K562 (cell line): ENCODE results near the gene CLEC18B. TPM values are rescaled to one million over a fixed set of nuclear protein-coding genes. Genes with fewer than 3 reads are reported as not detected.

Experiments used
- ATAC-seq: fragments of 200-7000 bp; cut with Tn5 transposase; 3 replicates; pipeline ENCODE4 v1.9.1; 2020; ENCODE audit warnings: moderate library complexity
- BruUV-seq: library from RNA; stranded (reverse); fragments of 400-500 nt; replicated peaks from 2 replicates; lab custom pipeline; 2021; lab: Mats Ljungman, UMichigan
- CTCF ChIA-PET: fragments of 300-600 bp; formaldehyde crosslinking; extraction: SDS; loops from one replicate; lab custom pipeline; 2021; ENCODE audit warnings: low intra/inter-chr PET ratio; lab: Yijun Ruan, JAX
- POLR2A ChIA-PET: fragments of 300-600, 350-650 bp; sonication (Branson Sonifier 250); formaldehyde crosslinking; extraction: SDS; loops from one replicate; lab custom pipeline; 2021; ENCODE audit warnings: antibody characterized with exemption, inconsistent platforms; lab: Yijun Ruan, JAX
- DNase-seq, 4 experiments: peaks; one replicate each; pipeline versions ENCODE4 v3.0.0 to v3.0.0-alpha.2; 2011 to 2018; ENCODE audit warnings: low spot score in 3 of 4, mixed read lengths in 3 of 4; ENCODE audit errors: extremely low read depth in 1 of 4
- FAIRE-seq: peaks from 2 replicates; lab custom pipeline; 2011; peaks lifted over from hg19 to GRCh38; lab: Jason Lieb, UNC
- H2AFZ ChIP-seq: 2 replicates; pipeline ENCODE4 v1.6.0; 2011; ENCODE audit warnings: low read depth, low read length, control low read depth, inconsistent platforms
- H3K27ac ChIP-seq: fragments of 200-600 bp; 3 replicates; pipeline ENCODE4 v1.8.0; 2011; ENCODE audit warnings: low read depth, mild to moderate bottlenecking, control low read depth, inconsistent platforms, low read length, moderate library complexity, mixed read lengths; ENCODE audit errors: extremely low read depth
- H3K27me3 ChIP-seq, 2 experiments: fragments of 300-600 bp in 1 of 2; 2 replicates in 1 of 2; 3 replicates in 1 of 2; pipeline versions ENCODE4 v1.6.0 to v1.8.0; 2011; ENCODE audit warnings: inconsistent platforms in 2 of 2, low read length in 2 of 2, mild to moderate bottlenecking in 1 of 2, mixed read lengths in 1 of 2, moderate library complexity in 1 of 2; ENCODE audit not compliant: control insufficient read depth in 2 of 2, insufficient read depth in 2 of 2
- H3K36me3 ChIP-seq: fragments of 300-600 bp; 3 replicates; pipeline ENCODE4 v1.8.0; 2011; ENCODE audit warnings: mild to moderate bottlenecking, low read length, inconsistent platforms; ENCODE audit not compliant: control insufficient read depth, insufficient read depth
- H3K4me1 ChIP-seq, 2 experiments: fragments of 200-600 bp in 1 of 2; replicated peaks in 1 of 2; 2 replicates in 1 of 2; 3 replicates in 1 of 2; pipeline versions ENCODE4 v1.5.1 to v1.8.0; 2011; ENCODE audit warnings: inconsistent platforms in 2 of 2, low read length in 2 of 2, mild to moderate bottlenecking in 1 of 2, mixed read lengths in 1 of 2, moderate library complexity in 1 of 2; ENCODE audit not compliant: control insufficient read depth in 2 of 2, insufficient read depth in 2 of 2
- H3K4me2 ChIP-seq: 2 replicates; pipeline ENCODE4 v1.6.1; 2011; ENCODE audit warnings: low read length, control low read depth, inconsistent platforms, mixed read lengths; ENCODE audit not compliant: insufficient read depth
- H3K4me3 ChIP-seq: fragments of 200-600 bp; sonication (generic), shearing (Covaris generic); 2 replicates; pipeline ENCODE4 v1.5.1; 2016; ENCODE audit warnings: control low read depth, inconsistent platforms
- H3K79me2 ChIP-seq: fragments of 200-600 bp; 3 replicates; pipeline ENCODE4 v1.8.0; 2011; ENCODE audit warnings: low read length, inconsistent platforms; ENCODE audit not compliant: control insufficient read depth, insufficient read depth
- H3K9ac ChIP-seq, 2 experiments: 2 replicates each; pipeline versions ENCODE4 v1.6.0 to v1.6.1; 2011; ENCODE audit warnings: low read depth in 2 of 2, low read length in 2 of 2, control low read depth in 1 of 2, inconsistent platforms in 1 of 2, mild to moderate bottlenecking in 1 of 2, mixed read lengths in 1 of 2; ENCODE audit not compliant: insufficient read depth in 1 of 2
- H3K9me1 ChIP-seq: one replicate; pipeline ENCODE4 v1.6.0; 2011; ENCODE audit warnings: inconsistent platforms, mild to moderate bottlenecking, low read length, moderate library complexity; ENCODE audit not compliant: control insufficient read depth, insufficient read depth
- H3K9me3 ChIP-seq: replicated peaks from 2 replicates; pipeline ENCODE4 v1.5.1; 2011; ENCODE audit warnings: low read depth, low read length, inconsistent platforms; ENCODE audit not compliant: control insufficient read depth, insufficient read depth
- H4K20me1 ChIP-seq: replicated peaks from 2 replicates; pipeline ENCODE4 v1.6.1; 2011; ENCODE audit warnings: low read length, inconsistent platforms, mixed read lengths; ENCODE audit not compliant: control insufficient read depth, insufficient read depth
- DNMT1 ChIP-seq: fragments of 450-650 bp; IDR thresholded peaks from 2 replicates; pipeline ENCODE4 v1.6.1; 2016; ENCODE audit warnings: antibody characterized with exemption, mild to moderate bottlenecking
- GABPA ChIP-seq: fragments of 200-800 bp; sonication (Bioruptor generic); conservative IDR thresholded peaks from 2 replicates; pipeline ENCODE4 v1.6.1; 2016; ENCODE audit warnings: low read depth, missing genetic modification characterization, missing compliant biosample characterization
- HDAC6 ChIP-seq: IDR thresholded peaks from 2 replicates; pipeline ENCODE4 v1.6.1; 2012; ENCODE audit warnings: low read depth, mild to moderate bottlenecking, control low read depth, inconsistent platforms, low read length, moderate library complexity
- LEF1 ChIP-seq: fragments of 450-650 bp; IDR thresholded peaks from 2 replicates; pipeline ENCODE4 v1.6.1; 2016; ENCODE audit warnings: mild to moderate bottlenecking
- NFYB ChIP-seq: IDR thresholded peaks from 2 replicates; pipeline ENCODE4 v1.6.1; 2011; ENCODE audit warnings: mild to moderate bottlenecking, moderate library complexity; ENCODE audit not compliant: insufficient read length; ENCODE audit errors: extremely low read depth
- SIX5 ChIP-seq, 2 experiments: IDR thresholded peaks; 2 replicates each; pipeline ENCODE4 v1.6.1; 2011; ENCODE audit warnings: low read length in 2 of 2, borderline replicate concordance in 1 of 2, low read depth in 1 of 2, mild to moderate bottlenecking in 1 of 2, moderate library complexity in 1 of 2; ENCODE audit not compliant: insufficient read depth in 1 of 2
- TGIF2 ChIP-seq: sonication (generic); formaldehyde crosslinking; IDR thresholded peaks from 2 replicates; pipeline ENCODE4 v1.8.1; 2022; ENCODE audit warnings: mild to moderate bottlenecking, missing genetic modification reagents, moderate library complexity
- WHSC1 ChIP-seq: IDR thresholded peaks from one replicate; pipeline ENCODE4 v1.6.1; 2012; ENCODE audit warnings: low read length, control low read depth, inconsistent platforms
- ZSCAN29 ChIP-seq: fragments of 450-650 bp; IDR thresholded peaks from 2 replicates; pipeline ENCODE4 v1.6.1; 2017
- WGBS: fragments of 100-300 bp; shearing (Covaris generic); methylation state at CpG from one replicate; pipeline ENCODE4 v1.1.6; 2016; ENCODE audit warnings: low coverage, mixed read lengths; ENCODE audit not compliant: insufficient coverage; ENCODE audit errors: missing lambda C conversion rate; 5-methylcytosine and 5-hydroxymethylcytosine counted together
- in situ Hi-C: fragments of 300-500 bp; cut with MboI; formaldehyde crosslinking; loops from 4 replicates; pipeline ENCODE4 v1.15.0; 2018; ENCODE audit warnings: inconsistent platforms, mixed read lengths
- intact Hi-C: fragments of 100-400 bp; cut with micrococcal nuclease; formaldehyde crosslinking; loops from 2 replicates; pipeline ENCODE4 v1.14.2; 2022
- polyA plus RNA-seq, 8 experiments: library from polyadenylated mRNA; depleted of rRNA in 4 of 8; stranded (reverse) in 5 of 8; unstranded in 3 of 8; fragments of >200 nt; fragmentation: Nextera tagmentation in 2 of 8; fragmentation: Illumina TruSeq in 1 of 8; extraction: Ambion mirVana in 2 of 8; extraction: Trizol in 1 of 8; gene quantifications; 2 replicates each; pipeline versions ENCODE4 v1.2.1 to v1.2.3, GENCODE V29; 2011 to 2014; ENCODE audit warnings: inconsistent platforms in 1 of 8, missing spikeins in 1 of 8
- total RNA-seq, 7 experiments: library from RNA; depleted of rRNA in 6 of 7; stranded (reverse); fragments of >200 nt in 6 of 7; fragmentation: Illumina TruSeq in 2 of 7; extraction: Trizol in 2 of 7; gene quantifications; 2 replicates each; pipeline versions ENCODE4 v1.2.1 to v1.2.3, GENCODE V29; 2011 to 2021; ENCODE audit warnings: low replicate concordance in 1 of 7

Gene CLEC18B
- total and polyA plus RNA-seq, 9 of the 15 experiments (the other 6 are each of a cell fraction or from before 2014, with no cell fraction given): 0.23 to 7.6 (median 3.5) TPM

DNA sequence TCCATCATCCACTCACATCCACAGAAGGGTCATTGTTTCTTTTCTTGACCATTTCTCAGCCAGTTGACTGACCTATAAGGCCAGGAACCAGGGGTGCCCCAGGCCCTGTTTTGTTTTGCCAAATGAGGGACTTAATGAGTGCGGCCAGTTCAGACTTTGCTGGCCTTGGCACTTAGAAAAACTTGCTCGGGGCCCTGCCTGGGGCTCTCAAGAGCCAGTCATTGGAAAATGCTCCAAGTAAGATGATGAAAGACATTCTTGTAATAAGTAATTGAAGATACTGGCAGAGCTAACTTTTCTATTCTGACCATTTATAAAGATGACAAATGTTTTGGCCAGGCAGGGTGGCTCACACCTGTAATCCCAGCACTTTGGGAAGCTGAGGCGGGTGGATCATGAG lies 29.0 kb upstream of the CLEC18B start:
- ATAC-seq (no peak), FAIRE-seq (no peak), DNase-seq (no peak)
- no peak overlapping the region for H3K9ac ChIP-seq
- H3K4me3 ChIP-seq: no peak overlapping the region
- no peak for TF ChIP-seq ZSCAN29
- TF ChIP-seq GABPA (tag): no peak
- TF ChIP-seq DNMT1: no peak
- TF ChIP-seq HDAC6: no peak
- TF ChIP-seq LEF1: no peak
- TF ChIP-seq TGIF2: no peak
- no peak for TF ChIP-seq WHSC1
- no peak for TF ChIP-seq SIX5 (IDR thresholded peaks at IDR 0.05; ENCODE audit: borderline replicate concordance in 1 of 2, insufficient read depth in 1 of 2, low read depth in 1 of 2, low read length in 2 of 2)
- TF ChIP-seq NFYB: no peak
- in situ Hi-C loops (no loop called here), intact Hi-C loops (no loop called here)
- H3K79me2 ChIP-seq: no peaks in the 10 kb centered on the region
- ChIA-PET POLR2A (no interaction called here), CTCF (no interaction called here)
- peaks cover 20% of the 10 kb centered on the region; the same call in 2 of the 3 replicates for H3K36me3 ChIP-seq
- H3K9me1 ChIP-seq: no peaks in the 10 kb centered on the region
- H3K27me3 ChIP-seq: no peaks in the 10 kb centered on the region
- no peaks in the 10 kb centered on the region; a peak in 1 of 5 replicates for H3K4me1 ChIP-seq
- H4K20me1 ChIP-seq: peaks cover 3% of the 10 kb centered on the region; the same call in 1 of the 2 replicates
- WGBS: 90% methylated on average over 2 of the region's 3 CpGs
- no peak overlapping the region for H3K4me2 ChIP-seq
- H3K27ac ChIP-seq: no peak overlapping the region
- BruUV-seq: no TSS peak
- H3K9me3 ChIP-seq: no peaks in the 10 kb centered on the region
- H2AFZ ChIP-seq: no peak overlapping the region
